Stimulated activated CD4-positive, alpha-beta T cell treated with anti-CD3 and anti-CD28 coated beads, TNF-alpha, amount 100 ng/mL, for 4 hours (primary cell): ENCODE data around the gene IMMP2L.
"Not testable (repeated sequence)": the region's sequence is repeated elsewhere in the genome, so short reads cannot be mapped to it uniquely, and the experiment has no call there.

ENCODE experiments used
- DNase-seq, 3 experiments: peaks; one replicate each; pipeline ENCODE4 v3.0.0-alpha.2; 2020; ENCODE audit warnings: low read depth in 3 of 3

The IMMP2L gene

GRCh38 chr7:111333010-111333409 is 229.3 kb downstream of the IMMP2L start:
- no peak for DNase-seq

DNA sequence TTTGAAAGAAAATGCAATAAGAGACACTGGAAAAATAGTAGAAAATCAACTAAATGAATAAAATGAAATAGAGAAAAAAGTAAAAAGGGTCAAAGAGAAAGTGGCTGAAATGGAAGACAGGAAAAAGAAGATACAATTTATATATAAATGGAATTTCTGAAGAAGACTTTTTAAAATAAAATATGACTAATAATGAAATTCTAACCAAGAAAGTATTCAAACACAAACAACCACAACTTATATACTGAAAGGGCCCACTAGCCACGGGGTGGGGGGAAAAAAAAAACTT is 232.1 kb downstream of the IMMP2L start:
- no peak for DNase-seq

- no peak for DNase-seq
Measured at GRCh38 chr7:111329367-111330234, 232.7 kb downstream of the IMMP2L start.

DNA sequence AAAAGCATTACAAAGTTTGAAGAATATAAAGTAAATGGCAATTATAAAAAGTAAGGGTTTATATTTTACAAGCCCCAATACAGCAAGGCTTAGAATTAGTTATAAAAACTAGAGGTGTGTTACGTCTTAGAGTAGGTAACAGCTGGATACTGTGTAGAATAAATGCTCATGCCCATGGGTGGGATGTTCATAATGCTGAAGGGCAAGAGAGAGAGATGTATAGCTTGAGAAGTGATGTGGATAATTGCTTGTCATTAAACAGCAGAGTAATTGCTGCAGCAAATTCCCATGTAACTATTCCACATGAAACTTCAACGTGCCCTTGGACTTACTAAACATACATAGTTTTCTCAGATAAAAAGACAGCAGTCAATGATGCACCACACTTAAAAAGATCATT is 233.8 kb downstream of the IMMP2L start:
- DNase-seq, result no peak

- no peak for DNase-seq
Measured at GRCh38 chr7:111324776-111325175, 237.5 kb downstream of the IMMP2L start.

GRCh38 chr7:111324228-111324627 is 238.1 kb downstream of the IMMP2L start:
- no peak for DNase-seq

GRCh38 chr7:111323670-111324069 is 238.6 kb downstream of the IMMP2L start:
- DNase-seq, result not testable (repeated sequence)

DNA sequence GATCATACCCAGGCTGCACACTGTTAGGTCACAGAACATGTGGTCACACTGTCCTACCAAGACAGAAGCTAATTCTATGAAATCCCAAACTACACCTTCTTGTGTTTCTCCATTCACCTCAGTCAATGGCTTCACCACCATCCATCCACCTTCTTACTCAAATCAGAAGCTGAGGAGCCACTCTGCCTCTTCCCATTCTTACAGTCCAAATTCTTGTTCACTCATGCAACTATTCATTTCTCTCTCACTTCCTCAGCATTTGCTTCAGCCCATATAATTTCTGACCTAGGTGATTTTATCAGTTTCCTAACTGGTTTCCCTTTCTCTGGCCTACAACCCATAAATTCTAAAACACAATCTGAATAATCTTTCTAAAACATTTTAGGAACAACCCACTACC is 242.2 kb downstream of the IMMP2L start:
- no peak for DNase-seq

DNA sequence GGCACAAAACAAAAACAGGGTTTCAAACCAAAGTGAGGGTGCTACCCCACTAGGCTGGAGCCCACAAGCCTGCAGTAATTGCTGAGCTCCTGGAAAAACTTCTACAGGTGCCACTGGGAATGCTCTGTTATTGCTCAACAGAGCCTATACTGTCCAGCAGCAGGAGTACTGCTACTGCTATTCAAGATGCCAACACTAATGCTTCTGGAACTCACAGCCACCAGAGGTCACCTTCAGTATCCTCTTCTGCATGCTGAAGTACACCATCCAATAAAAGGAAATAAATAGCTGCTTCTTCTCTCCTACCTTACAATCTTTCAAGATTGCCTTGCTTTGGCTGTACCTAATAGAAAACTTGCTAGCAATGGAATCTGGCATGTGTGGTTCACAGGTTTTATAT is 249.3 kb downstream of the IMMP2L start:
- no peak for DNase-seq

- no peak for DNase-seq
Measured at GRCh38 chr7:111308691-111309090, 253.6 kb downstream of the IMMP2L start.

DNA sequence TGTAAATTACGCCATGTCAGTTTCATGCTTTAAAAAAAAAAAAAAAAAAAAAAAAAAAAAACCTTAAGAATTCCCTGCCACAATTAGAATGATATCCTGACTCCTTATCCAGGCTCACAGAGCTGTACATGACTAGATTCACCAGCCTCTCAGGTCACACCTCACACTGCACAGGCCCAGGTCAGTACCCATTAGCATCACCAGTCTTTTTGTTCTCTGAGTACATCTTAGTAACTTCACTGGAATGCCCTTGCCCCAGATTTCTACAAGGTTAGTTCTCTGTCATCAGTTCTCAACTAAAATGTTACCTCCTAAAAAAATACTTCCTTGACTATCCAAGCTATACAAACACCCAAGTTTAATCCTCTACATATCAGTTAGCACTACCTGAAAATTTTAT is 260.4 kb downstream of the IMMP2L start:
- no peak for DNase-seq

GRCh38 chr7:111294494-111294893 is 267.8 kb downstream of the IMMP2L start:
- DNase-seq, result no peak

DNA sequence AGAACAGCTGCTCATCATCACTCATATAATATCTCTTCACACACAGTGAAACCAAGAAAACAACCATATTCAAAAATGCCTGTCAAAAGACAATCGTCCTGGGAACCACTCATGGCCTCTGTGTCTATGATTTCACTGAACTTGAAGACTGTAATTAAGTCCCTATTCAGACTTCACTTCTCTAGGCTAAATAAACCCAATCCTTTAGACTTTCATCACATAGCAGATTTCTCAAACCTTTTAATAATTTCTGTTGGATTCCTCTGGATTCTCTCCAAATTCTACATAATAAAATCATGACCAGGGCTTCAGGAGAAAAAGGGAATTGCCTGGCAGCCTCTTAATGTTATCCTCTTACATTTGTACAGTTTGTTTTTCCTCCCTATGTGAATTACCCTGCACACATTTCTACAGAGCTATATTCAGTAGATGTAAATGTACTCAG is 270.2 kb downstream of the IMMP2L start:
- DNase-seq, result no peak

GRCh38 chr7:111290982-111291381 is 271.3 kb downstream of the IMMP2L start:
- no peak for DNase-seq

DNA sequence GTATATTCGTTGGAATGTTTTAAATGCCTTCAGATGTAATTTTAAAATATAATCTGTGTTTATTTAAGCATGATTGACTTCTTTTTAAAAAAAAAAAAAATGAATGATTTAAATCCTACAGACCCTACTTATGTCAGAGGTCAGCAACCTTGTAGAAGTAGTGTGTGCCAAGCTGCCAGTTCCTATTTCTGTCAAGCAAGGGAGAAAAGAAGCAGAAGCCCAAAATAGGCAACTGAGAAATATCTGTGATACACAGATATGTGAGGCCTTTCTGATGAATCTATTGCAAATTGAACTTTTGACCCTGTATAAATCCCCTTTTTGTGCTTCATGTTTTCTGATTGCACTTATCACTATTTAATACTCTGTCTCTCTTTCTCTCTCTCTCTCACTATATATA is 271.9 kb downstream of the IMMP2L start:
- no peak for DNase-seq

DNA sequence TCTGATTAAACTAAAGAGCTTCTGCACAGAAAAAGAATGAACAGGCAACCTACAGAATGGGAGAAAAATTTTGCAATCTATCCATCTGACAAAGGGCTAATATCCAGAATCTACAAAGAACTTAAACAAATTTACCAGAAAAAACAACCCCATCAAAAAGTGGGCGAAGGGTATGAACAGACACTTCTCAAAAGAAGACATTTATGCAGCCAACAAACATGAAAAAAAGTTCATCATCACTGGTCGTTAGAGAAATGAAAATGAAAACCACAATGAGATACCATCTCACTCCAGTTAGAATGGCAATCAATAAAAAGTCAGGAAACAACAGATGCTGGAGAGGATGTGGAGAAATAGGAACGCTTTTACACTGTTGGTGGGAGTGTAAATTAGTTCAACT is 273.9 kb downstream of the IMMP2L start:
- DNase-seq, result not testable (repeated sequence)

GRCh38 chr7:111282626-111283025 is 279.7 kb downstream of the IMMP2L start:
- no peak for DNase-seq

DNA sequence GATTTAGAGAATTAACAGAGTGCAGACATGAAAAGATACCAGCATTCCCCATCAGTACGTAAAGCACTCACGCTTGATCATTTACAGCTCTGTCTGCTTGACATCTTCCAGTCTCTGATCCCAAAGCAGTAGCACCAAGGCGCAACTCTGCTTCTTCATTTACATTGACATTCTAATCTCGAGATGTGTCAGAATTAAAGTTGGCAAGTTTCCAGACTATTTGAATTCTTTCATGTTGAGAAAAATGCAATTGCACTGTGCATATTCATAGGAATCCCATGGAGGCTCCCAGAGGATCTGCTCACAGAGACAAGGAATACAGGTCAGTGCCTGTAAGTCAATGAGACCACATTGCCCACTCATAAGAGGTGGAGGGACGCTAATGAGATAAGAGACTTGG is 287.4 kb downstream of the IMMP2L start:
- DNase-seq, result no peak

GRCh38 chr7:111272092-111272491 is 290.2 kb downstream of the IMMP2L start:
- no peak for DNase-seq

- DNase-seq, result not testable (repeated sequence)
Measured at GRCh38 chr7:111270794-111271193, 291.5 kb downstream of the IMMP2L start.

DNA sequence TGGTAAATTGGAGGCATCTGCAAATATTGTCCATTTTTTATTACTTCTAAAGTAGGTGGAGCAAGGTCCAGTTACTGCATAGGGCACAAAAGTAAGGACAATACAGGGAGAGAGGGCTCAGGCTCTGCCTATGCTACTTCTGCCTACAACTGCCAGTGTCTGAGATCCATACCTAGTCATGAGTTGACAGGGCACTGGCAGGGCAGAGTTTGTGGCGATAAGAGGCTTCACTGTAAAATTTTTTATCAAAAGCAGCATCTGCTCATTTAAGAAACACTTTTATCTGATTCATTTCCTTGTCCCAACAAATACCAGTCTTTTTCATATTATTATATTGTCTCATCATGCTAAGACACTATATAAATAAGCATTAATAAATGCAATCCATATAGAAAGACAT is 293.4 kb downstream of the IMMP2L start:
- no peak for DNase-seq

DNA sequence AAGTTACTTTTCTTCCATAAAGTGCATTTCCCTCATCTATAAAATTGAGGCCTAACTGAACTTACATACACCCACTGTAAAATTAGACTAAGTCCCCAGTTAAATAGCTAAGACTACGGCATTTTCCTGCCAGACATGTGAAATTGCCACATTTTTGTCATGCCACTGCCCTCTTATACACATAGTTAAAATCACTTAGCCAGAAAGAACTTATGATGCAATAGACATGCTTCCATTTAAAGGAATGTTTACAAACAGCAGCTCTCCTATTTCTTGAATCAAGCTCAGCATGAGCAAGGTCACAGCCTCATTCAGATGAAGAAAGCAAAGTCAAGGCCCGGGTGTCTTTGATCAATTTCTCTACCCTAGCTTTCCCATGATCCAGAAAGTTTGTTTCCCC is 295.7 kb downstream of the IMMP2L start:
- DNase-seq, result no peak

- no peak for DNase-seq
Measured at GRCh38 chr7:111265394-111265793, 296.9 kb downstream of the IMMP2L start.

GRCh38 chr7:111264981-111265380 is 297.3 kb downstream of the IMMP2L start:
- DNase-seq, result no peak
